HepG2 (cell line): ENCODE results near the gene CDK6. TPM values are rescaled to one million over a fixed set of nuclear protein-coding genes. Genes with fewer than 3 reads are reported as not detected.
A peak's percentile ranks its signal among the peaks of the same experiment; 100 is the strongest.

ENCODE experiments used
- ETV5 ChIP-seq: IDR thresholded peaks from 2 replicates; pipeline ENCODE4 v1.6.1; 2018; ENCODE audit warnings: missing biosample characterization, missing genetic modification reagents, inconsistent platforms, borderline replicate concordance
- GATAD2A ChIP-seq: IDR thresholded peaks from 2 replicates; pipeline ENCODE4 v1.6.1; 2016
- MAFK ChIP-seq, 2 experiments: IDR thresholded peaks in 1 of 2; conservative IDR thresholded peaks in 1 of 2; 2 replicates each; pipeline ENCODE4 v1.6.1; 2011; ENCODE audit warnings: improper control_type of control experiment in 2 of 2, low read length in 2 of 2
- PCBP1 ChIP-seq: fragments of 200-400 bp; formaldehyde crosslinking; IDR thresholded peaks from 2 replicates; pipeline ENCODE4 v1.6.1; 2017; ENCODE audit warnings: mild to moderate bottlenecking, low read depth, low read length, borderline replicate concordance
- RFXAP ChIP-seq: sonication (generic); formaldehyde crosslinking; IDR thresholded peaks from 2 replicates; pipeline ENCODE4 v1.4.0; 2020; ENCODE audit warnings: missing genetic modification reagents, borderline replicate concordance
- SATB2 ChIP-seq: sonication (generic); formaldehyde crosslinking; IDR thresholded peaks from 2 replicates; pipeline ENCODE4 v1.5.0; 2020; ENCODE audit warnings: missing genetic modification reagents
- SIN3A ChIP-seq: IDR thresholded peaks from 2 replicates; pipeline ENCODE4 v1.6.1; 2011; ENCODE audit warnings: low read depth, mild to moderate bottlenecking, control low read depth, low read length, borderline replicate concordance
- SOX13 ChIP-seq, 3 experiments: fragments of 450-650 bp in 1 of 3; sonication (generic) in 1 of 3; formaldehyde crosslinking in 1 of 3; IDR thresholded peaks in 2 of 3; conservative IDR thresholded peaks in 1 of 3; 2 replicates each; pipeline versions ENCODE4 v1.5.0 to v1.6.1; 2016 to 2020; ENCODE audit warnings: antibody characterized with exemption in 1 of 3, mild to moderate bottlenecking in 1 of 3, missing compliant biosample characterization in 1 of 3, missing genetic modification reagents in 1 of 3, moderate library complexity in 1 of 3
- SP1 ChIP-seq, 2 experiments: fragments of 450-650 bp in 1 of 2; sonication (generic) in 1 of 2; formaldehyde crosslinking in 1 of 2; IDR thresholded peaks; 2 replicates each; pipeline versions ENCODE4 v1.4.0 to v1.6.1; 2016 to 2020; ENCODE audit warnings: missing genetic modification reagents in 1 of 2
- TOPORS ChIP-seq: sonication (generic); formaldehyde crosslinking; IDR thresholded peaks from 2 replicates; pipeline ENCODE4 v1.8.0; 2023; ENCODE audit warnings: mild to moderate bottlenecking, missing genetic modification reagents
- ZMYM4 ChIP-seq: sonication (generic); formaldehyde crosslinking; IDR thresholded peaks from 2 replicates; pipeline ENCODE4 v1.8.1; 2023; ENCODE audit warnings: mild to moderate bottlenecking, missing genetic modification reagents
- ZNF230 ChIP-seq: sonication (generic); formaldehyde crosslinking; IDR thresholded peaks from 2 replicates; pipeline ENCODE4 v1.4.0; 2020; ENCODE audit warnings: mild to moderate bottlenecking, missing genetic modification reagents
- polyA plus RNA-seq, 8 experiments: library from polyadenylated mRNA; depleted of rRNA in 3 of 8; stranded (reverse) in 7 of 8; unstranded in 1 of 8; fragments of >200 nt; fragmentation: Illumina TruSeq in 4 of 8; extraction: Trizol in 4 of 8; gene quantifications; 2 replicates each; pipeline versions ENCODE4 v1.2.1 to v1.2.3, GENCODE V29; 2011 to 2016; ENCODE audit warnings: low read depth in 4 of 8, missing spikeins in 1 of 8, mixed read lengths in 1 of 8; ENCODE audit not compliant: insufficient read depth in 1 of 8
- total RNA-seq, 5 experiments: library from RNA; depleted of rRNA; stranded (reverse); fragments of >200 nt; fragmentation: Illumina TruSeq; extraction: Trizol; gene quantifications; 2 replicates each; pipeline ENCODE4 v1.2.3, GENCODE V29; 2016; ENCODE audit warnings: low read depth in 1 of 5
- TF ChIP-seq, protein P1 (sequence below): sonication (generic); formaldehyde crosslinking; IDR thresholded peaks from 2 replicates; pipeline ENCODE4 v1.4.0; 2020; ENCODE audit warnings: missing genetic modification reagents
- TF ChIP-seq, protein P2 (sequence below): sonication (generic); formaldehyde crosslinking; IDR thresholded peaks from 2 replicates; pipeline ENCODE4 v1.5.1; 2020; ENCODE audit warnings: mild to moderate bottlenecking, missing genetic modification reagents
- TF ChIP-seq, protein P3 (sequence below): sonication (generic); formaldehyde crosslinking; IDR thresholded peaks from 2 replicates; pipeline ENCODE4 v1.5.1; 2020; ENCODE audit warnings: mild to moderate bottlenecking, missing genetic modification reagents, moderate library complexity
- TF ChIP-seq, protein P4 (sequence below): IDR thresholded peaks from 2 replicates; pipeline ENCODE4 v1.6.1; 2016; ENCODE audit warnings: low read depth, control low read depth

The CDK6 gene
- total and polyA plus RNA-seq, 2 of the 13 experiments (the other 11 are each of a cell fraction or from before 2014, with no cell fraction given): 34.6 to 90.8 TPM

DNA sequence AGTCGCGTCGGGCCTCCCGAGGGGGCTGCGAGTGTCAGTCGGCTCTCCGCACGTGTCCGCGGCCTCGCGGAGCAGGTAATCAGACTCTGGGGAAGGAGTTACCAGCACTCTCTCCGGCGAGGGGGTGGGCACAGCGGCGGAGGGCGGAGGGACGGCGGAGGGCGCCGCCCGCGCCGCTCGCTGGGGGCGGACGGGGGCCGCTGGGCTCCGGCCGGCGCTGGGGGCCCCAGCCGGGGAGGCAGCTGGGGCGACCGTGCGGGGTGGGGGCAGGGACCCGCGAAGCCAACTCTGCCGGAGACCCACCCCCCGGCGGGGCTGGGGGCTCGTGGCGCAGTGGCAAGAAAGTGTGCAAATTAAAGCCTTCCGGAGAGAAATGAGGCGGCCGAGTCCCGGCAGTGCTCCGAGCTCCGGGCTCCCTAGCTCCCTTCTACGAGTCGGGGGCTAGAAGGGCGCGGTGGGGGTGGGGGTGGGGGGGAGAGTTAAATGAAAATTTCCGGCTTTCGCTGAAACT lies at the start of gene CDK6 (continued):
- TF ChIP-seq, protein P1, sequence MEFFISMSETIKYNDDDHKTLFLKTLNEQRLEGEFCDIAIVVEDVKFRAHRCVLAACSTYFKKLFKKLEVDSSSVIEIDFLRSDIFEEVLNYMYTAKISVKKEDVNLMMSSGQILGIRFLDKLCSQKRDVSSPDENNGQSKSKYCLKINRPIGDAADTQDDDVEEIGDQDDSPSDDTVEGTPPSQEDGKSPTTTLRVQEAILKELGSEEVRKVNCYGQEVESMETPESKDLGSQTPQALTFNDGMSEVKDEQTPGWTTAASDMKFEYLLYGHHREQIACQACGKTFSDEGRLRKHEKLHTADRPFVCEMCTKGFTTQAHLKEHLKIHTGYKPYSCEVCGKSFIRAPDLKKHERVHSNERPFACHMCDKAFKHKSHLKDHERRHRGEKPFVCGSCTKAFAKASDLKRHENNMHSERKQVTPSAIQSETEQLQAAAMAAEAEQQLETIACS (CRISPR knock-in tag): no peak
- no peak for TF ChIP-seq ETV5
- TF ChIP-seq, protein P2, sequence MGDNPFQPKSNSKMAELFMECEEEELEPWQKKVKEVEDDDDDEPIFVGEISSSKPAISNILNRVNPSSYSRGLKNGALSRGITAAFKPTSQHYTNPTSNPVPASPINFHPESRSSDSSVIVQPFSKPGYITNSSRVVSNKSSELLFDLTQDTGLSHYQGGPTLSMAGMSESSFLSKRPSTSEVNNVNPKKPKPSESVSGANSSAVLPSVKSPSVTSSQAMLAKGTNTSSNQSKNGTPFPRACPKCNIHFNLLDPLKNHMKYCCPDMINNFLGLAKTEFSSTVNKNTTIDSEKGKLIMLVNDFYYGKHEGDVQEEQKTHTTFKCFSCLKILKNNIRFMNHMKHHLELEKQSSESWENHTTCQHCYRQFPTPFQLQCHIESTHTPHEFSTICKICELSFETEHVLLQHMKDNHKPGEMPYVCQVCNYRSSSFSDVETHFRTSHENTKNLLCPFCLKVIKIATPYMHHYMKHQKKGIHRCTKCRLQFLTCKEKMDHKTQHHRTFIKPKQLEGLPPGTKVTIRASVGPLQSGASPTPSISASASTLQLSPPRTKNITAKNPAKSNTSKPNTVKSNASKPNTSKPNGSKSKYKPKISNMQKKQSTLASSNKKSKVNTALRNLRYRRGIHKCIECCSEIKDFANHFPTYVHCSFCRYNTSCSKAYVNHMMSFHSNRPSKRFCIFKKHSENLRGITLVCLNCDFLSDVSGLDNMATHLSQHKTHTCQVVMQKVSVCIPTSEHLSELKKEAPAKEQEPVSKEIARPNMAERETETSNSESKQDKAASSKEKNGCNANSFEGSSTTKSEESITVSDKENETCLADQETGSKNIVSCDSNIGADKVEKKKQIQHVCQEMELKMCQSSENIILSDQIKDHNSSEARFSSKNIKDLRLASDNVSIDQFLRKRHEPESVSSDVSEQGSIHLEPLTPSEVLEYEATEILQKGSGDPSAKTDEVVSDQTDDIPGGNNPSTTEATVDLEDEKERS (CRISPR knock-in tag): no peak
- no peak for TF ChIP-seq SATB2 (CRISPR knock-in tag)
- TF ChIP-seq SIN3A: 0 out of 2 replicates have a peak, but pooled peaks have one; percentile 40
- TF ChIP-seq ZMYM4 (CRISPR knock-in tag): 0 out of 2 replicates have a peak, but pooled peaks have one; percentile 22
- no peak for TF ChIP-seq SOX13 (IDR thresholded peaks at IDR 0.05)
- 0 out of 4 replicates have a peak, but pooled peaks of 1 of the 2 experiments have one; percentile 25 for TF ChIP-seq SOX13 (CRISPR knock-in tag; conservative IDR thresholded peaks at IDR 0.05 in 1 of 2, IDR thresholded peaks at IDR 0.05 in 1 of 2)
- TF ChIP-seq SP1 (IDR thresholded peaks at IDR 0.05): no peak
- 0 out of 2 replicates have a peak, but pooled peaks have one; percentile 27 for TF ChIP-seq SP1 (CRISPR knock-in tag; IDR thresholded peaks at IDR 0.05)
- no peak for TF ChIP-seq TOPORS
- TF ChIP-seq, protein P3, sequence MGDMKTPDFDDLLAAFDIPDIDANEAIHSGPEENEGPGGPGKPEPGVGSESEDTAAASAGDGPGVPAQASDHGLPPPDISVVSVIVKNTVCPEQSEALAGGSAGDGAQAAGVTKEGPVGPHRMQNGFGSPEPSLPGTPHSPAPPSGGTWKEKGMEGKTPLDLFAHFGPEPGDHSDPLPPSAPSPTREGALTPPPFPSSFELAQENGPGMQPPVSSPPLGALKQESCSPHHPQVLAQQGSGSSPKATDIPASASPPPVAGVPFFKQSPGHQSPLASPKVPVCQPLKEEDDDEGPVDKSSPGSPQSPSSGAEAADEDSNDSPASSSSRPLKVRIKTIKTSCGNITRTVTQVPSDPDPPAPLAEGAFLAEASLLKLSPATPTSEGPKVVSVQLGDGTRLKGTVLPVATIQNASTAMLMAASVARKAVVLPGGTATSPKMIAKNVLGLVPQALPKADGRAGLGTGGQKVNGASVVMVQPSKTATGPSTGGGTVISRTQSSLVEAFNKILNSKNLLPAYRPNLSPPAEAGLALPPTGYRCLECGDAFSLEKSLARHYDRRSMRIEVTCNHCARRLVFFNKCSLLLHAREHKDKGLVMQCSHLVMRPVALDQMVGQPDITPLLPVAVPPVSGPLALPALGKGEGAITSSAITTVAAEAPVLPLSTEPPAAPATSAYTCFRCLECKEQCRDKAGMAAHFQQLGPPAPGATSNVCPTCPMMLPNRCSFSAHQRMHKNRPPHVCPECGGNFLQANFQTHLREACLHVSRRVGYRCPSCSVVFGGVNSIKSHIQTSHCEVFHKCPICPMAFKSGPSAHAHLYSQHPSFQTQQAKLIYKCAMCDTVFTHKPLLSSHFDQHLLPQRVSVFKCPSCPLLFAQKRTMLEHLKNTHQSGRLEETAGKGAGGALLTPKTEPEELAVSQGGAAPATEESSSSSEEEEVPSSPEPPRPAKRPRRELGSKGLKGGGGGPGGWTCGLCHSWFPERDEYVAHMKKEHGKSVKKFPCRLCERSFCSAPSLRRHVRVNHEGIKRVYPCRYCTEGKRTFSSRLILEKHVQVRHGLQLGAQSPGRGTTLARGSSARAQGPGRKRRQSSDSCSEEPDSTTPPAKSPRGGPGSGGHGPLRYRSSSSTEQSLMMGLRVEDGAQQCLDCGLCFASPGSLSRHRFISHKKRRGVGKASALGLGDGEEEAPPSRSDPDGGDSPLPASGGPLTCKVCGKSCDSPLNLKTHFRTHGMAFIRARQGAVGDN (CRISPR knock-in tag): peak; percentile 69
- no peak for TF ChIP-seq MAFK (conservative IDR thresholded peaks at IDR 0.05 in 1 of 2, IDR thresholded peaks at IDR 0.05 in 1 of 2; ENCODE audit: low read length in 2 of 2)
- TF ChIP-seq, protein P4, sequence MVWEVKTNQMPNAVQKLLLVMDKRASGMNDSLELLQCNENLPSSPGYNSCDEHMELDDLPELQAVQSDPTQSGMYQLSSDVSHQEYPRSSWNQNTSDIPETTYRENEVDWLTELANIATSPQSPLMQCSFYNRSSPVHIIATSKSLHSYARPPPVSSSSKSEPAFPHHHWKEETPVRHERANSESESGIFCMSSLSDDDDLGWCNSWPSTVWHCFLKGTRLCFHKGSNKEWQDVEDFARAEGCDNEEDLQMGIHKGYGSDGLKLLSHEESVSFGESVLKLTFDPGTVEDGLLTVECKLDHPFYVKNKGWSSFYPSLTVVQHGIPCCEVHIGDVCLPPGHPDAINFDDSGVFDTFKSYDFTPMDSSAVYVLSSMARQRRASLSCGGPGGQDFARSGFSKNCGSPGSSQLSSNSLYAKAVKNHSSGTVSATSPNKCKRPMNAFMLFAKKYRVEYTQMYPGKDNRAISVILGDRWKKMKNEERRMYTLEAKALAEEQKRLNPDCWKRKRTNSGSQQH (CRISPR knock-in tag): 0 out of 2 replicates have a peak, but pooled peaks have one; percentile 31
- no peak for TF ChIP-seq RFXAP (CRISPR knock-in tag)
- TF ChIP-seq GATAD2A (CRISPR knock-in tag): no peak
- TF ChIP-seq ZNF230 (CRISPR knock-in tag): no peak
- no peak for TF ChIP-seq PCBP1
